Activated naive CD4-positive, alpha-beta T cell treated with Interleukin-2 at 50 U/mL for 16 hours (primary cell): ENCODE results near the gene DUSP1.

ENCODE experiments used
- DNase-seq: peaks from one replicate; pipeline ENCODE4 v3.0.0-alpha.2; 2020

Gene DUSP1

DNA sequence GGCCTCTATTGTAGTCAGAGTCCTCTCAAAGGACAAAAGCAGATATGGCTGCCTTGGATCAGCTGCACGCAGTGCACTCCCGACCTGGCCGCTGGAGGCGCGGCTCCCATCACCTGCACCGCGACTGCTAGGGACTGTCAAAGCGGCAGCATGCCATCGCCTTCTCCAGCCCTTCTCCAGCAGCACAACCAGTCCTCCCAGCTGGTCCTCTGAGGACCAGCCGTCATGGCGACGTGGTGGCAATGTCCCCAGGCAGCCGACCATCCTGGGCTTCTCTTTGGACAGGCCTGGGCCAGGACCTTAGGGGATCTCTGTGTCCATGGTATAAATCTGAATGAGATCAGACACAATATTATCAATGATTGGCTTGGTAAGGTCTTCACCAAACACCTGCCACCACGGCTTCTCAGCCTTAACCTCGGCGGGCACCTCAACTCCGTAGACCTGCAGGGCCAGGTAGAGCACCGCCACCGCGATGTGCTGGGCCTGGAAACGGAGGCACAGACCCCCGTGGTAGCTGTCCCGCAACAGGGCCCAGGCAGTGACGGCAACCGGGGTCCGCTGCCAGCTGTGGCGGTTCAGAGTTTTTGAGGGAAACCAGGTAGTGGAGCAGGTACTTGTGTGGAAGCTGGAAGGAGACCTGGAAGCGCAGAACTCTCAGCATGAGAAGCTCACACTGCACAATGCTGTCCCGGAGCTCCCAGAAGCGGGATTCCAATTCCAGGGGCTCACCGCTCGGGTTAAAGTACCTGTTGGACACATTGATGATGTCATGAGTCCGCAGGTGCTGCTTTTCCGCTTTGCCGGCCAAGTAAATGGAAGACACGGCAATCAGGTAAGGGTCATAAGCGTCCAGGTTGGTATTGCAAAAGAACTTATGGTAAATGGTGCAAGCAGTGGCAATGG lies 8.5 kb downstream of the DUSP1 start:
- DNase-seq = no peak

DNA sequence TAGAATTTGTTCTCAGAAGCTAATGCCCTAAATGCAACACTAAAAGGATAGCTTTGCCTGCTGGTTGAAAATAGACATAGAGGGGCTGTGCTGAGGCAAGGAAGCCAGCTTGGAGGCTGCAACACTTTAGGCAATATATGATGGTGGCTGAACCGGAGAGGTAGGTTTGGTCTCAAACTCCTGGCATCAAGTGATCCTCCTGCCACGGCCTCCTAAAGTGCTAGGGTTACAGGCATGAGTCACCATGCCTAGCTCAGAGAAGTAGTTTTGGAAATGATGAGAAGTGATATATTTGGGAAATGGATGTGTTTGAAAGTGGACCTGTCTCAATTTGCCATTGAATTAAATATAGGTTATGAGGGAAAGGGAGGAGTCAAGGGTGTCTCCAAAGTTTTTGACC lies 10.0 kb downstream of the DUSP1 start:
- no peak for DNase-seq

DNA sequence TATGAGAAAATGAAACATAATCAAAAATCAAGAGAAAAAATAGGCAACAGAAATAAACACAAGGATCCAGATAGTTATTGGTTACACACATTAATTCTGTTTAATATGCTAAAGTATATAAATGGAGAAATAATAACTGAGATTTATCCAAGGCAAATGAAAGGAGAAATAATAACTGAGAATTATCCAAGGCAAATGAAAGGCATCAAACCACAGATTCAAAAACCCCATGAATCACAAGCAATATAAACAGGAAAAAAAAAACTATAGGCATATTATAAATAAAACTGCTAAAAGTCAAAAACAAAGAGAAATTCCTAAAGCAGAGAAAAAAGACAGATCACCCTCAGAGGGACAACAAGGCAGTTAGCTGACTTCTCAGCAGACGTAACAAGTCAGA lies 10.9 kb downstream of the DUSP1 start:
- DNase-seq = no peak

DNA sequence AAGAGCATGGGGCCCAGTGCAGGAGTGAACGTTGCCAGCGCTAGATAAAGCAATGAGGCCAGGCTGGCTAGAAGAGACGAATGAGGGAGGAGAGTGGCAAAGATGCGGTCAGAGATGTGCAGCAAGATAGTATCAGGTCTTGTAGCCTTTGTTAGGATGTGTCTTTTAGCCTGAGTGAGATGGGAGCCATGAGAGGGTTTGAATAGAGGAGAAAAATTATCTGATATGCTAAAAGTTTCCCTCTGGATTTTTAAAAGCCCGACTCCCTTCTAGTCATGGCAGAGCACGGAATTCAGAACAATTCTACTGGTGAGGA lies 12.2 kb downstream of the DUSP1 start:
- DNase-seq = no peak

DNA sequence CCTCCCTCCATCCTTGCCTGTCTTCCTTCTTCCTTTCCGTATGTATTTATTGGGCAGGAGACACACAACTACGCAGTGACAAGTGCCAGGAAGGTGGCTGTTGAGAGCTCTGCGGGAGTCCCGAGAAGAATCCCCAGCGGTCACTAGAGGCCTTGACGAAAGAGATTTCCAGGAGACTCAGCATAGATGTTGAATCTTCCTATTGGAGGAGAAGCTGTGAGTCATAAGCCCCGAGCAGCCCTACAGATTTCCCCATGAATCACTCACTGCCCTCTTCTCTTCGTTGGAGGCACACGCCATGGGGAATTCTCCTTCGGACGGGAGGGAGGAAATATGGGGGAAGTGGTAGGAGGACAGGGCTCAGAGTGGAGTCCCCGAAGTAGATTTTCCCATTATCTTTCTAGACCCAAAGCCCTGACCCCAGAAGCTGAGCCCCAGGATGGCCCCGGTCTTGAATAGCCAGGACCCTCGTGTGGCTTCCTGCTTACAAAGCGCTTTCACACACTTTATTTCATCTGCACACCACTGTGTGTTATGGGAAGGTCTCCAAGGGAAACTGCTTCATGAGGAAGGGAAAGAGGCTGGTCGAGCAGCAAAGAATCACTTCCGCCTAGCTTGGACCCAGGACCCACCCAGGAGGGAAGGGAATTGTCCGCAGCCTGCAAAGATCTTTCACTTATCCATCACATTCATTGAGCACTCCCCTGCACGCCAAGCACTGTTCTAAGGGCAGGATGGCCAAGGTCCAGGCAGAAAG lies 12.7 kb downstream of the DUSP1 start:
- DNase-seq = no peak

DNA sequence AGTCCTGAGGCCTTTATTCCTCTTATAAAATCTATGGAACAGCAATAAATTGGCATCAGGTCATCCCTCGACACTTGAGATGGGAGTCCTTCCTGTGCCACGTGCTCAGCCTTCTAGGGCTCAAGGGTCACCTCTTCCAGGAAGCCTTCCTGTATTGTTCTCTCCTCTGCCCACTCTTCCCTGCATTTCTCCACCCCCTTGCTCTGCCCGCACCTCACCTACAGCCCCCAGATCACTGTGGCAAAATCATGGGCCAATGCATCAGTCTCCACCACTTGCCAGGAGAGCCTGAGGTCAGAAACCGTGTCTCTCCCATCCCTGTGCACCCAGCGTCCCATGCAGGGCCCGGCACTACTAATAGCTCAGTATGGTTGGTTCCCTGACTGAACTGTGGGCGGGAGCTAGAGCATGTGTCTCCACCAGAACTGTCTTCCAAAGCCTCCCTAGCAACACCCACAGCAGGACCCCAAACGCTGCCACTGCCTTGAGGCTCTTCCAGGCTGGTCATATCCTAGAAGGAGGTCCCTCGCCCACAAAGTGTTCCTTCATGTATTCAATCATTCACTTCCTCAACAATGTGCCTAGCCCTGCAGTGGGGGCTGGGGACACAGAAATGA lies 13.5 kb downstream of the DUSP1 start:
- no peak for DNase-seq

DNA sequence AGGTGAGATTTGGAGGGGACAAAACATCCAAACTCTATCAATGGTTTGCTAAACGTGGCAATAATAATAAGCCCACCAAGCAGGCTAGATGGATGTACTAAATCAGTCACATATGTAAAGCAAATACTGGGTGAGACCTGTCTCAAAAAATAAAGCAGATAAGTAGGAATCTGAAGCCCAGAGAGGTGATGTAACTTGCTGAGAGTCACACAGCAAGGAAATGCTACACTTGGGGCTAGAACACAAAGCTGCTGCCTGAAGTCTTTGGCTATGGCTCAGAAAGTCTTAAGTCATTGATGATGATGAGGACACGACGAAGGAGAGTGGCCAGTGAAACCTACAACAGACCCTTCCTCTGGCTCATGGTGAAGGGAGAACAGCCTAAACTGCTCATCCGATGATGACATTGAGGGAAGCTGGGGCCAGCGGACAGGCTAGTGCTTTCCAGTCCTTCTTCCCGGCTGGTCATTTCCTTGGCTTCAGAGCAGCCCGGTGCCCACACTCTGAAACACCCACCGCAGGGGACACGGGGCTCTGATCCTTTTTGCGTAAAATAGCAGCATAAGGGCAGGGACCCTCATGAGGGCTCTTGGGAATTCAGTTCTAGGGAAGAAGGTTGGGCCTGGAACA lies 14.1 kb downstream of the DUSP1 start:
- no peak for DNase-seq

DNA sequence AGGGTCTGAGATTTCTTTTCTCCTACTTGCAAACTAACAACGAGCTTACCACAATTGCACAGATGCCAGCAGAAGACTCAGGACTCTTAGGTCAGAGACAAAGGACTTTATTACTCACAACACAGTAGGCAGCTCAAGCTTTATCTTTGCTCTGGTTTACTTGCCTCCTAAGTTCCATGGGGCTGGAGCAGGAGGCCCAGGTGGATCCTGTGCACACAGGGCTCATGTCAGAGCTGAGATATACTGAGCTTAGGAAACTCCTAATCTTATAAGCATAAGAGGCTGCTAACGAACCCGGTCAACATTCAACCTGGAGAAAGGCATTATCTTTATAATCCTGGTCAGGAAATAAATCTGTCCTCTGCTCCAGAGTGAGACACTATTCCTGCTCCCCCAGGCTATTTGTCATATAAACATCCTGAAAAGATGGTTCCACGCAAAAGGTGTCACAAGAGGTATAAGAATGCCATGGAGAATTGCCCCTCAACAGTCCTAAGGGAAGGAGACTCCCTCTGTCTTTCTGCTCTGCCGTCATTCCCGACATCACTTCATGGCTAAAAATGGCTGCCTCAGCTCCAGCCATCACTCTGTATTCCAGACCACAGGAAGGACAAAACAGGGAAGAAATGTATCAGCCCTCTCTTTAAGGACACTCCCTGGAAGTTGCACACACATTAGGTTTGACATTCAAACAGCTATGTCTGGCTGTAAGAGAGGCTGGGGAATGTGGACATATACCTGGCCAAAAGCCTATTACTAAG lies 16.2 kb downstream of the DUSP1 start:
- DNase-seq = no peak

DNA sequence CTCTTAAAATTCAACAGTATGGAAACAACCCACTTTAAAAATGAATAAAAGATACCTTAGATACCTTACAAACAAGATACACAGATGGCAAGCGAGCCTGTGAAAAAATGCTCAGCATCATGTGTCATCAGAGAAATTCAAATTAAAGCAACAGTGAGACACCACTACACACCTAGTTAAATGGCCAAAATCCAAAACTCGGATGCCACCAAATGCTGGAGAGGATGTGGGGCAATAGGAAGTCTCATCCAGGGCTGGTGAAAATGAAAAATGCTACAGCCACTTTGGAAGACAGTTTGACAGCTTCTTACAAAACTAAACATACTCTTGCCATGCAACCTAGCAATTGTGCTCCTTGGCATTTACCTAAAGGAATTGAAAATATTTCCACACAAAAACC lies 17.9 kb downstream of the DUSP1 start:
- no peak for DNase-seq

DNA sequence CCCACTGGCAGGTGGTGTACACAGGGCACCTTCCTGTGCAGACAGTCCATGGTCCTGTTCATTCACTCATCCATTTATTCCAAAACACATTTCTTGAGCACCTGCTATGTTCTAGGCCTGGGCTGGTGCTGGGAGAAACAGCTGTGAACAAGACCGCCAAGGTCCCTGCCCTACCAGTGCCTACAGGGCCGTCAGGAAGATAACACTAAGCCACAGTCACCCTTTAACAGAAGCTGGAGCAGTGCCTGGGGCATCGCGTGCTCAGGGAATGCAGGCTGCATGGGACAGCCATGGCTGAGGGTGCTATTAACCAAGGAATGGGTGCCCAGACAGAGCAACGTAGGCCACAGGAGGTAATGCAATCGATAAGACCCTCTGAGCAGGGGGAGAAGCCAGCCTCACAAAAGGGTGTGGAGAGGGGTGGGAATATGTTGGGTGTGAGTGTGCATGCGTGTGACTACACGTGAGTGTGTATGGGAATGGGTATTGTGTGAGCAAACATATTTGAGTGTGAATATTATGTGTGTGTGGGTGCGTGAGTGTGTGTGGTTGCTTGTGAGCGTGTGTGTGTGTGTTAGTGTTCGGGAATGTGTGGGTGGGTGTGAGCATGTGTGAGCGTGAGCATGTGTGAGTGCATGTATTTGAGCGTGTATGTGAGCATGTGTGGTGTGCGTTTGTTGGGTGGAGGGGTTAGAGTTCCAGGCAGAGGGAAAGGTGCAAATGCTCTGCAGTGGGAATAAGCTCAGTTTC lies 19.1 kb downstream of the DUSP1 start:
- DNase-seq = no peak

DNA sequence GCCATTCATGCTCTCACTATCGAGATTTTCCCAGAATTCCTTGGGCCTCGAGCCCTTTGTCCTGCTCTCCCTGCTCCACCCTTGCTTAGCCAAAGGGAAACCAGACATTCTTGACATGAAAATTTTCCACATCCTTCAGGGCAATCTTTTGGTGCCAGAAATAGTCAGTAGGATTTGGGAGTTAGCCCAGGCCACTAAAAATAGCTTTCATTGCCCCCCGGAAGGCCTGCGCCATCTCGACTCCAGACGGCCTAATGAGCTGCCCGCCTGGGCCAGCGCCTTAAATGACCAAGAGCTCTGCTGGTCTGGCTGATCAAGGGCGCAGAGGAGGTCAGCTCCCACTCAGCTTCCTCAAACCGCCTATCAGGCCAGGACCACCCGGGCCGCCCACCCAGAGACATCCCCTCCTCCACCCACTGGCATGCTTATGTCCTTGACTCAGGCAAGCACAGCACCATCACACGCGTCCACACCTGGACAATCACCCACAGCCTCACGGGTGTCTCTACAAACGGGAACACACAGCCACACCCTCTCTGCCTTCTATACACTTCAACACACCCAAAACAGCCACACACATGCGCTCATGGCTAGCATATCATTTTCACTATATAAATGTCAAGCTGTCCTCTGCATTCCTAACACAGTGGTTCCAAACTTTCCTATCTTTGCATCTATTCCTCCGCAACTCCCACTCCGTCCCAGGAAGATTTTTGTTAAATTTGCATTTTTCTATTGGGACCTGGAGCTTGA lies 20.9 kb downstream of the DUSP1 start:
- DNase-seq = no peak

DNA sequence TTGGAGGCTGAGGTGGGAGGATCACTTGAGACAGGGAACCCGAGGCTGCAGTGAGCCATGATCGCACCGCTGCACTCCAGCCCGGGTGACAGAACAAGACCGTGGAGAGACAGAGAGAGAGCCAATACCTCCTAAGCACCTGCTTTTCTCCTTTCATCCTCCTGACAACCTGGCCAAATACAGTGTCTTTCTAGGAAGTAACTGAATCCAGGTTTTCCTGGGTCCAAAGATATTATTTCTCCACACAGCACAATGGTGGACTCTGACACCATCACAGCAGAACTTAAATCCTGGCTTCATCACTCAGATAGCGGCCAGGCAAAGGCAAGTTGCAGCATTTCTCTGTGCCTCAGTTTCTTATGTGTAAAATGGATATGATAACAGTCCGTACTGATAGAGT lies 21.9 kb downstream of the DUSP1 start:
- no peak for DNase-seq

DNA sequence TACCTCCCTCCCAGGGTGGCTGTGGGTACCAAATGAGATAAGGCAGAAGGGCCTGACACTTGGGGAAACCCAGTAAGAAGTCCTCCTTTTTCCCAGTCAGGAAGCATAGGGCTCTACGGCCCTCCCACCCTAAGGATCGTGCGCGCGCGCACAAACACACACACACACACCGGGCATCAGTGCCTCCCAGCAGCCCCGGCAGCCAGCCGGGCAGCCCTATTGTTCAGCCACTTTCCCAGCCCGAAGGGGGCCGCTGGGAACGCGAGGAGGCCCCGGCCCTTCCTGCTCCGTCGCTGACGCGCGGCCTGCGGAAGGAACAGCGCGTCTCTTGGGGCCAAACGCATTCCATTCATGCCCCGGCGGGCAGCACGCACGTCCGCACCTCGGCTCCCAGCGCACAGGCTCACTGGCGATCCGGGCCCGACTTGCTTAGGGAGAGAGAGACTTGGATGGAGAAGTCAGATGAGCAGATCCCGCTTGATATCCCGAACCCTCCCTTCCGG lies 22.6 kb downstream of the DUSP1 start:
- no peak for DNase-seq

DNA sequence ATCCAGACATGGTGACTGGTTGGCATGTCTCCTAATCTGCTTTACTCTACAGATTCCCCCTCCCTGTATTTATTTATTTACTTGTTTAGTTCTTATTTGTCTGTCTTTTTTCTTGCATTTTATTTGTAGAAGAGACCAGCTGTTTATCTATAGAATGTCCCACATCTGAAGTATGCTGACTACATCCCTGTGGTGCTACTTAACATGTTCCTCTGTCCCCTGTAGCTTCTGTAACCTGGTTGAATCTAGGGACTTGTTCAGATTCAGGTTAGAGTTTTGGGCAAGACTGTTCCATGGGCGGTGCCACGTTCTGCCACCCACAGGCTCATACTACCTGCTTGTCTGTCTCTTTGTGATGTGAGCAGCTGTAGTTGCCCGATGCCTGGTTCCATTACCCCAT lies 23.5 kb downstream of the DUSP1 start:
- no peak for DNase-seq

DNA sequence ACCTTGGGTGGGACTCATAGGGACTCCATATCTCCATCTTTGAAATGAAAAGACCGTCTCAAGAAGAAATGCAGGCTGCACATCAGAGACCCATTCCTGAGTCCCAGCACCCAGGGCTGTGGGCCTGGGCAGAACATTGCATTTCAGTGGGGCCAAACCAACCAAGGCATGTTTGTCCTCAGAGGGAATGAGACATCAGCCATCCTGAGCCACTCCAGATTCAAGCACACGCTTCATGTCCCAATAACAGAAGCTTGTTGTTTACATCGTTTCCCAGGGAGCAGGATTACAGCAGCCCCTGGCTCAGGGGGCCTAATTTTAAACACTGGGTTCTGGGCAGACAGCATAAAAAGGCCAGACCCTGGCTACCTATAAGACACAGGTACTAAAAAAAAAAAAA lies 24.3 kb downstream of the DUSP1 start:
- no peak for DNase-seq

DNA sequence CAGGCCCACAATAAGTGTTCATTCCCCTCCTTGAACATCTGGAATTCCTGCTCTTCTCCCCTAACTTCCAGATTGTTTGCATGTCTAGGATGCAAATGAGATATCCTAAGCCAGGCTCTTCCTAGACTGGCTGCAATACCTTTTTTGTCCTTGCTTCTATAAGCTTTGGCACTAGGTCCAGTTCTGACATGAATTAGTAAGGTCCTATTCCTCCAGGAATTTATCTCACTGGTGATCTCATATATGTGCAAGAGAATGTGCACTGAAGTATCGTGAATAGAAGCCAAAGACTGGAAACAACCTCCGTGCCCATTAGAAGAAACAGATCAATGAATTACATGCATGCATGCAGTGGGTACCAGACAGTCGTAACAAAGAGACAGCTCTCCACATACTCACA lies 25.2 kb downstream of the DUSP1 start:
- no peak for DNase-seq

DNA sequence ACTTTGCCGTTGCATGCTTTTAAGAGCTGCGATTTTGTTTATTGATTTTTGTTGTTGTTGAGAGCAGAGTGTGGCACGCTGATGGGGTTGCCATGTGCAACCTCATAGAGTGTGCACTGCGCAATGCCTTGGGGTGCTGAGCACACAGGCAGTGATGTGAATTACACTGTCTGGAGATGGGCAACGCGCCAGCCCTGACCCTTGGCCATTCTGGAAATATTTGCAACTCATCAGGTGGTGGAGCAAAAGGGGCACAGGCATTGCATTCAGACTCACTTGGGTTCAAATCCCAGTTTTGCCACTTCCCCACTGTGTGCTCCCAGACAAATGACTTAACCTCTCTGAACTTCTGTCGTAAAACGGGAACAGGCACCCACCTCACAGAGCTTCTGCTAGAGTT lies 25.6 kb downstream of the DUSP1 start:
- no peak for DNase-seq

DNA sequence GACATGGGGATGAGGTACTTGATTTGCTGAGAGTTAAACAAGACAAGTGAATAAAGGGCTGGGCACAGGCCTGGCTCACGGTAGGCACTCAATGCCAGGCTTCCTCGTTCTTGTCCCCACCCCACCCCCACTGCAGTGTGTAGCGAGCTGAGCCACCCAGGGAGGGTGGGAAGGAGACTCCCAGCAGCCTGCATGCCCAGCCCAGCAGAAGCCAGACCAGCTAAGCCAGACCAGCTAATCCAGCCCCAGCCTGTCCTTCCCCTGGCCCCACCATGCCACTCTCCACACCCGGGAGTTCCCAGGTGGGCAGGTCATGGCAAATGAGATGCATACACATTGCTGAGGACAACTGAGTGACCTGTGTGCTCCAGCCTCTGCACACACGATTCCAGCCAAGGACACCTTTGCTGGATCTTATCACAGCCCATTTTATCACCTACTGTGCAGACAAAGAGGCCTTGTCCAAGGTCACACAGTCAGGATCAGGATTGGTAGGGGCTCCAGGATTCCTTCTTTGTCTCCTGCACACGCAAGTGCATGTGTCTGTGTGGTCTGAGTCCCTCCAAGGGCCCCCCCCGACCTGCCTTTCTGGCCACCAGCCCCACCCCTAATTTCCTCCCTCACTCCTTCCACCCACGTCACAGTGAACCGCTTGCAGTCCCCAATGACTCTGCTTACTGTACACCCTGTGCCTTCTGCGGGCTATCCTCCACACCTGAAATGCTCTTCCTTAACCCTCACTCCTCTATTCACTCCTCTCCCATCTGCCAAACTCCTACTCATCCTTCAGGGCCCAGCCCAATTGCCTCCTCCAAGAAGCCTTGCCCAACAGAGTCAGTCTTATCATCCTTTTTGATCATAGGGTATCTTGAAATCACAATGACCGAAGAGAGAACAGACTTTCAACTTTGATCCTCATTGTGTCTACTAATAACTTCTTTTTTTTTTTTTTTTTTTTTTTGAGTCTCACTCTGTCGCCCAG lies 26.6 kb downstream of the DUSP1 start:
- DNase-seq = no peak

DNA sequence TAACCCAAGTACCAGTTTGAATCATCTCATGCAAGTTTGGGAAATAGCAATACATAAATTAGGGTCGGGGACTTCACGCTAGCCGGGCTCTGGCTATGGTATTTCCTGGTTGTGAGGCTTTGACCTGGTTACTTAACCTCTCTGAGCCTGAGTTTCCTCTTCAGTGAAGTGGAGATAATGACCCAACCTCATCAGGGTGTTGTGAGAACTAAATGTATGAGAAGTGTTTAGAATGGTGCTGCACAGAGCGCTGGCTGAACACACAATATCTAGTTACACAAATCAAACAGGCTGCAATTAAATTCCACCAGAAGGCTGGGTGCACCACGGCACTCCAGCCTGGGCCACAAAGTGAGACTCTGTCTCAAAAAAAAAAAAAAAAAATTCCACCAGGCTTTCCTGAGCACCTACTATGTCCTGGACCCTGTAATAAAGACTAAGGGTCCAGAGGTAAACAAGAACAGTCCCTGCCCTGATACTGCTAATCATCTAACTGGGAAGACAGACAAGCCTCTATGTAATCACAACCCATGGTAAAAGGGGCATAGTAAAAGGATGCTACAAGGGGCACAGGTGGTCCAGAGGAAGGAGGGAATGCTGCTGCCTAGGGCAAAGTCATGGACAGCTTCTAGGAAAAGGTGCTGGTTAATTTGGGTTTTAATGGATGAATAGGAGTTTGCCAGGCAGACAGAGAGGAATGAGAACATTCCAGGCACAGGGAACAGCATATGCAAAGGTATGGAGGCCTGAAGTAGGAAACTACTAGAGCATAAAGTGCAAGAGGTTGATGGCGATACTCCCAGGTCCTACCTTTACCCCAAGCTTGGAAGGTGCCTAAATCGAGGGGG lies 27.7 kb downstream of the DUSP1 start:
- no peak for DNase-seq
